Cardiac muscle cell (in vitro differentiated cells and primary cell): ENCODE measurements around the gene PTPN22. TPM values are rescaled to one million over a fixed set of nuclear protein-coding genes. Genes with fewer than 3 reads are reported as not detected.

Experiments
- DNase-seq, 2 donors: peaks; one replicate each; pipeline versions ENCODE4 v3.0.0 to v3.0.0-alpha.2; 2010 to 2017; ENCODE audit warnings: low read depth in 1 of 2, low spot score in 1 of 2
- H3K27ac ChIP-seq: fragments of 200-600 bp; sonication (generic); 2 replicates; pipeline ENCODE4 v1.5.1; 2016
- H3K27me3 ChIP-seq: fragments of 200-600 bp; sonication (generic); 2 replicates; pipeline ENCODE4 v1.6.0; 2016; ENCODE audit warnings: control low read depth
- H3K36me3 ChIP-seq: fragments of 200-600 bp; sonication (generic); 2 replicates; pipeline ENCODE4 v1.5.1; 2016; ENCODE audit warnings: control low read depth
- H3K4me1 ChIP-seq: fragments of 200-600 bp; sonication (generic); 2 replicates; pipeline ENCODE4 v1.8.1; 2017; ENCODE audit warnings: low read depth, mild to moderate bottlenecking, mixed run types
- H3K4me3 ChIP-seq: fragments of 200-600 bp; sonication (generic); 2 replicates; pipeline ENCODE4 v1.5.1; 2016; ENCODE audit warnings: mild to moderate bottlenecking
- H3K9me3 ChIP-seq: fragments of 200-600 bp; sonication (generic); 2 replicates; pipeline ENCODE4 v1.5.1; 2017; ENCODE audit warnings: low read depth, mild to moderate bottlenecking, control low read depth
- CTCF ChIP-seq: IDR thresholded peaks from 2 replicates; pipeline ENCODE4 v1.5.1; 2012; ENCODE audit warnings: low read depth, mild to moderate bottlenecking, low read length
- polyA plus RNA-seq: library from polyadenylated mRNA; unstranded; fragments of >200 nt; fragmentation: Nextera tagmentation; extraction: Ambion mirVana; gene quantifications from 2 replicates; pipeline ENCODE4 v1.2.1, GENCODE V29; 2016
- total RNA-seq: library from RNA; depleted of rRNA; stranded (reverse); fragments of >200 nt; gene quantifications from 2 replicates; pipeline ENCODE4 v1.2.3, GENCODE V29; 2016

Gene PTPN22
- total and polyA plus RNA-seq, 2 experiments from 2014 or later, result not detected

- no peaks in the 10 kb centered on the region for H3K36me3 ChIP-seq
- no peak overlapping the region for H3K4me3 ChIP-seq
- TF ChIP-seq CTCF, result no peak
- no peak overlapping the region for H3K27ac ChIP-seq
- DNase-seq, result no peak
- H3K27me3 ChIP-seq, result no peaks in the 10 kb centered on the region
- H3K4me1 ChIP-seq, result no peaks in the 10 kb centered on the region
- no peaks in the 10 kb centered on the region for H3K9me3 ChIP-seq
Measured at GRCh38 chr1:113913312-113913668, 41.8 kb upstream of the PTPN22 start.

- TF ChIP-seq CTCF, result no peak
- Histone ChIP-seq H3K27me3 (no peaks in the 10 kb centered on the region), H3K27ac (no peak overlapping the region), H3K9me3 (no peaks in the 10 kb centered on the region), H3K4me1 (no peaks in the 10 kb centered on the region), H3K4me3 (no peak overlapping the region), H3K36me3 (no peaks in the 10 kb centered on the region)
- peak in 1 of 2 donors; percentile 89 for DNase-seq
Measured at GRCh38 chr1:113912594-113913311, 41.2 kb upstream of the PTPN22 start.

DNA sequence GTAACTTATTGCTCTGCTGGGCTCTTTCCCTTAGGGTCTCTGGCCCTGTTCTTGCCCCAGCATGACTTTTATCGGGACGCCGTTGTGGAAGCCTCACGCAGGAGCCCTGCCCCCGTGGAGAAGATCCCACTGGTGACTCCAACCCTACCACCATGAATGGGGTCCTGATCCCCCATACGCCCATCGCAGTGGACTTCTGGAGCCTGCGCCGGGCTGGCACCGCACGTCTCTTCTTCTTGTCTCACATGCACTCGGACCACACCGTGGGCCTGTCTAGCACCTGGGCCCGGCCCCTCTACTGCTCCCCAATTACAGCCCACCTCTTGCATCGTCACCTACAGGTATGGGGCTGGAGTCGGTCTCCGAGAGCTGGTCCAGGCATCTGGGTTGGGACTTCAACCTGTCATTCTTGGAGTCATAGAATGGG is 33.9 kb upstream of the PTPN22 start:
- Histone ChIP-seq H3K4me3 (peak overlapping the region; percentile 93), H3K27ac (peak overlapping the region; percentile 60)
- DNase-seq, result peak in 1 of 2 donors; percentile 28

GRCh38 chr1:113904674-113905434 is 33.3 kb upstream of the PTPN22 start, which contains the start of the genes AP4B1 and DCLRE1B:
TSS of gene AP4B1 (minus strand) at chr1:113904799. CDS start at chr1:113904717, 82 bp downstream.
TSS of gene DCLRE1B (plus strand) at chr1:113905326. CDS start at chr1:113905587, 261 bp downstream.
- H3K27me3 ChIP-seq, result no peaks in the 10 kb centered on the region
- peak within 1 kb of the TSS; percentile 60 for H3K27ac ChIP-seq
- peak; percentile 100 for DNase-seq
- H3K4me3 ChIP-seq, result peak within 1 kb of the TSS; percentile 93
- H3K9me3 ChIP-seq, result no peaks in the 10 kb centered on the region
- H3K36me3 ChIP-seq, result peaks cover 5% of the 10 kb centered on the region
- peaks cover 3% of the 10 kb centered on the region for H3K4me1 ChIP-seq
- peak; percentile 65 for TF ChIP-seq CTCF

More for the DNA sequence above, 33.9 kb upstream of the PTPN22 start:
- H3K4me1 ChIP-seq, result peaks cover 3% of the 10 kb centered on the region
- no peaks in the 10 kb centered on the region for H3K27me3 ChIP-seq
- no peak for TF ChIP-seq CTCF
- no peaks in the 10 kb centered on the region for H3K9me3 ChIP-seq
- no peaks in the 10 kb centered on the region for H3K36me3 ChIP-seq

GRCh38 chr1:113904293-113904673 is 32.8 kb upstream of the PTPN22 start:
- no peak for TF ChIP-seq CTCF
- H3K36me3 ChIP-seq, result peaks cover 8% of the 10 kb centered on the region
- no peaks in the 10 kb centered on the region for H3K9me3 ChIP-seq
- DNase-seq, result peak in 1 of 2 donors; percentile 58
- H3K4me3 ChIP-seq, result peak overlapping the region; percentile 49
- peak overlapping the region; percentile 58 for H3K27ac ChIP-seq
- H3K4me1 ChIP-seq, result peaks cover 3% of the 10 kb centered on the region
- no peaks in the 10 kb centered on the region for H3K27me3 ChIP-seq
